Fibroblast of lung (primary cell): ENCODE data around the gene CSE1L.

ENCODE experiments used
- CTCF ChIP-seq, 2 donors: IDR thresholded peaks in 1 of 2; conservative IDR thresholded peaks in 1 of 2; 1 replicate in 1 of 2; 2 replicates in 1 of 2; pipeline ENCODE4 v1.5.1; 2011 to 2012; ENCODE audit warnings: low read length in 2 of 2, control low read depth in 1 of 2, inconsistent platforms in 1 of 2, low read depth in 1 of 2, mild to moderate bottlenecking in 1 of 2
- EZH2 ChIP-seq: IDR thresholded peaks from 2 replicates; pipeline ENCODE4 v1.5.1; 2012; ENCODE audit warnings: low read length, control low read depth, mild to moderate bottlenecking; ENCODE audit errors: missing control alignments

GRCh38 chr20:49028684-49029083, 17.4 kb upstream of the CSE1L start:
- TF ChIP-seq CTCF (conservative IDR thresholded peaks at IDR 0.05 in 1 of 2, IDR thresholded peaks at IDR 0.05 in 1 of 2; ENCODE audit: low read depth in 1 of 2, low read length in 2 of 2) = peak; percentile 34 to 43
- no peak for TF ChIP-seq EZH2
